IPS-18c (cell line): ENCODE data around the gene SREBF2.

ENCODE experiments used
- H3K4me3 ChIP-seq: 2 replicates; pipeline ENCODE4 v1.7.0; 2013; ENCODE audit warnings: low read depth, mild to moderate bottlenecking, low read length, moderate library complexity; ENCODE audit not compliant: insufficient read depth
- H3K9me3 ChIP-seq: one replicate; pipeline ENCODE4 v1.6.1; 2013; ENCODE audit warnings: mild to moderate bottlenecking, low read length, moderate library complexity; ENCODE audit not compliant: control insufficient read depth, insufficient read depth

Gene SREBF2

DNA sequence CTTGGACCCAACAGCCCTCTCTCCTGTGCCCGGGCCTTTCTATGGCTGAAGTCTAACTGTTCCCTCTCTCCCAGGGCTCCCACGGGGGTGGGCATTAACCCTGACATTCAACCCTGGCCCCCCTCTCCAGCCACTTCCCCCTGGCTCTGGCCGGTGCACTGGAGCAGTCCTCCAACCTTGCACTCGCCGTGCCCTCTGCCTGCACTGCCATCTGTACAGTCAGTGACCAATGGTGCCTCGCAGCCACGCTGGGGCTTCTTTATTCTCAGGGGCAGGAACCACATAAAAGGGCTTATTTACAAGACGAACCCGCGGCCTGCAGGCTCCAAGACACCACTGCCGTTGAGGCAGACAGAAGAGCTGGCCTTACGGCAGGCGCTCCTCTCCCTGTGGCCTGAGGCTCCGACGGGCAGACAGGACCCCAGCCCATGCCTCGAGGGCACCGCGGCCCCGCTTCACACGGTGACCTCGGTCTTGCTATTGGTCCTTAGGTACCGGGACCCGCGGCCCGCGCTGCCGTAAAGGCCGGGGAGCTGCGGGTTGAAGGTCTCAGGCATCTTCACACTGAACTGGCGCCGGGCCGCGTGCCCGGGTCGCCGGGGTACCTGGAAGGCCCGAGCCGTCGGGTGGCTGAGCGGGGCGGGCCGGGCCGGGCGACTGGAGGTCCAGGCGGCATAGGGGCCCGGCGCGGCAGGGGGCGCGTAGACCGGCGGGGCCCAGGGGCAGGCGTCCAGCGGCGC, 76.6 kb downstream of the SREBF2 start:
- peak overlapping the region; percentile 34; the same call in 1 of the 2 replicates for H3K4me3 ChIP-seq

DNA sequence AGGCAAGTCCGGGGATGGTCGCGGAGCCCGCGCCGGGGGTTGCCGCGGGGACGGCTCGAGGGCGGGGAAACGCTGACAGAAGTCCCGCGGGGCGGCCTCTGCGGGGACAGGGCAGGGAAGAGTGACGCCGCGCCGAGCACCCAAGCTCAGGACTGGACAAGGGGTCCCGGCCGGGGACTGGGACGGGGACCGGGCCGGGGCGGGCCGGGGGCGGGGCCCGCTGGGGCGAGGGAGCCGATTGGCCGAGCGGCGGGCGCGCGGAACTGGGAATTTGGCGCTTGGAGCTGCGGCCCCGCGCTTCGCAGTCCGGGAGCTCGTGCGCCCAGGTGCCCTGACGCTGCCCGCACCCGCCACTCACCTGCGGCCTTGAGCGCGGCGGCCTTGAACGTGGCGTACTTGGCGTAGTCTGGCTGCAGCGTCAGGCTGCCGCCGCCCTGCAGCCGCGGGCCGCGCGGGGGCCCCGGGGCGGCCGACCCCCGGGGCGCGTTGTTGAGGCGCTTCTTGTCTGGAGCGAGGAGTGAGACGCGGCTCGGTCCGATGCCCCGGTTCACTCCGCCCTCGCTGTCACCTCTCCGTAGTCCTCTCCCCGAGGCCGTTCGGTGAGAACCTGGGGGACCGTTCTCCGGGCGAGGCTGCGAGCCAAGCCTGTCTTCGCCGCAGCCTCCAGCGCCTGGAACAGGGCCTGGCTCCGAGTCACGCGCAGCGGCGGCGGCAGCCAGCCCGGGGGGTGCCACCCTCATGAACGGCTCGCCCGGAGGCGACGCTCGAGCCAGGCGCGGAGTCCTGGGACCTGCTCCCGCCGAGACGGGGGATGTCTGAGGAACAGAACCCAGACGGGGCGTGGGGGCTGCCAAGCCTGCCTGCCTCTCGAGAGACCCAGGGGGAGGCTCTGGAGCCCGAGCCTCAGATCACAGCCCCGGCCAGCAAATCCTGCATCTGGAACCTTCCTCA, 77.4 kb downstream of the SREBF2 start:
- peaks cover 2% of the 10 kb centered on the region for H3K9me3 ChIP-seq
- peak overlapping the region; percentile 34 for H3K4me3 ChIP-seq

More for the DNA sequence above, 76.6 kb downstream of the SREBF2 start:
- H3K9me3 ChIP-seq = peaks cover 2% of the 10 kb centered on the region

DNA sequence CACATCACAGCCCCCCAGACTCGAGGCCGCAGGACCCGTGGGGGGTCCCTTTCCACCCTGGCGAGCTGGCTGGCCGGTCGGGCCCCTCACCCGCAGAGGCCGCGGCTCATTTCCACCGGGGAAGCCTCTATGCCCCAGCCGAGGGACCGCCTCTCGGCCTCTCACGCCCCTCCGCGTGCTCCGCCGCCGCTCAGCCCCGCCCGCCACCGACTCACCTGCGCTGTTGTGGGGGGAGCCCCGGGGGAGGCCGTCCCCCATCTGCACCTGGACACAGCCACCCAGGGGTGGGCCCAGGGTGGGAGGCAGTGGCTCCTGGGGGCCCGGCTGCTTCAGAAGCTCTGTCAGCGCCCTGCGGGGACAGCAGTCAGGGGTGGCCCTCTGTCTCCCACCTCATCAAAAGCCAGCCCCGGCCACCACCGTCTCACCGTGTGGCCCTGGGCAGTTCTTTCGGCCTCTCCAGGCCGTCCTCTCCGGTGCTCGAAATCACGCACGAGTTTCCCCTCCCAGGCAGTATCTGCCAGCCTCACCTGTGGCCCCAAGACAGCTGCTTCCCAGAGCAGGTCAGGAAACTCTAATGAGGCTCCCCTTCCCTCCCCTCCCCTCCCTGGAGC, 78.2 kb downstream of the SREBF2 start:
- Histone ChIP-seq H3K9me3 (peaks cover 2% of the 10 kb centered on the region), H3K4me3 (no peak overlapping the region)

DNA sequence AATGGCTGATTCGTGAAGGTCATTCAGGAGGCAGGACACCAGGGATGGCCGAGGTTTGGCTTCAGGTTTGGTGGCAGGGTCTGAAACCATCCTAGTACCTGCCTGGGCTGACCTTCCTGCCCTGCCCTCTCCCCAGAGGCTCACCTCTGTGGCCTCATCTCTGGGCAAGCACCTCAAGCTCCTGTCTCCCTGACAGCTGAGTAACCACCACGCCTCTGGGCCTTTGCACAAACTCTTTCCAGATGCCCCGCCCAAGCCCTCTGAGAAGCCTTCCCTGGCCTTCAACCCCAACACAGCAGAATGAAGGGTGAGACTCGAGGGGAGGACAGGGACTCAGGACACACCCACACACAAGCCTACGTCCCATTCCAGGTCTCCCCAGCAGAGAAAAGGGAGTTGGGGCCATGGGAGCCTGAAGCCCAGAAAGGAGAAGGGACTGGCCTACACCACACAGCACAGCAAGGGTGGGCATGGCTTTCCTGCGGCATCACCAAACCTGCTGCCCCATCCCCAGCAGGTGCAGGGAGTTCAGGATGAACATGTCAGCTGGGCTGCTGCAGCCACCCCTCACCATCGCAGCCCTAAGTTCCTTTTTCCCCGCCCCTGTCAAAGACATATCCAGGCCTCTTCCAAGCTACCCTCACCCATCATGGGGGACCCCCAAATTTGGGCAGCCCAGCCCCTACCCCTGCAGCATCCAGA, 79.6 kb downstream of the SREBF2 start:
- no peak overlapping the region for H3K4me3 ChIP-seq

DNA sequence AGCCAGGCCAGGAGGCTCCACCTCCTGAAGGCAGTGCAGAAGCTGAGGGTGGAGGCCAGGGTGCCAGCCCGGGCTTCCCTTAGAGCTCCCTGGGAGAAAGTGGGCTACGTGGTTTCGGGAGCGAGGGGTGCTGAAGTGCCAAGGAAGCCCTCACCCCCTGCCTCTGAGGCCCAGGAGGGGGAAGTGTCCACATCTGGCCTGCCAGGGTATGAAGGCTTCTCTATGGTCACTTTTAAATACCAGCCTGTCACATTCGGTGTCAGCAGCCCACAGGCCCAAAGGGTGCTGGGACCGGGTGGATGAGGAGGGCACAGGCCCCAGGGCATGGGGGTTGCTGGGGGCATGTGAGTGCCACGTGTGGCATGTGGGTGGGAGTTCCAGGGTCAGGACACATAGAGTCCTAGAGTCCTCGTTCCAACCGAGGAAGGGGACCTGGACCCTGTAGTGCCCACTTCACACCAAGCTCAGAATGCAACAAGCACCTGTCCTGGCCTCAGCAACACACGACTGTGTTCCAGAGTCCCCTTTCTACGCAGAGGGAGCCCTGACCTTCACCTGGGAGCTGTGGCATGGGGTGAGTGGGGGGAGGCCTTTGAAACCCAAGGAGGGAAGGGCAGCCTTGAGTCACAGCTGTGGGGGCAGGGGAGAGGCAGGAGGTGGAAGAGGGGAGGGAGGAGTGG, 80.3 kb downstream of the SREBF2 start:
- Histone ChIP-seq H3K9me3 (peaks cover 2% of the 10 kb centered on the region), H3K4me3 (no peak overlapping the region)

More for the DNA sequence above, 79.6 kb downstream of the SREBF2 start:
- peaks cover 2% of the 10 kb centered on the region for H3K9me3 ChIP-seq

DNA sequence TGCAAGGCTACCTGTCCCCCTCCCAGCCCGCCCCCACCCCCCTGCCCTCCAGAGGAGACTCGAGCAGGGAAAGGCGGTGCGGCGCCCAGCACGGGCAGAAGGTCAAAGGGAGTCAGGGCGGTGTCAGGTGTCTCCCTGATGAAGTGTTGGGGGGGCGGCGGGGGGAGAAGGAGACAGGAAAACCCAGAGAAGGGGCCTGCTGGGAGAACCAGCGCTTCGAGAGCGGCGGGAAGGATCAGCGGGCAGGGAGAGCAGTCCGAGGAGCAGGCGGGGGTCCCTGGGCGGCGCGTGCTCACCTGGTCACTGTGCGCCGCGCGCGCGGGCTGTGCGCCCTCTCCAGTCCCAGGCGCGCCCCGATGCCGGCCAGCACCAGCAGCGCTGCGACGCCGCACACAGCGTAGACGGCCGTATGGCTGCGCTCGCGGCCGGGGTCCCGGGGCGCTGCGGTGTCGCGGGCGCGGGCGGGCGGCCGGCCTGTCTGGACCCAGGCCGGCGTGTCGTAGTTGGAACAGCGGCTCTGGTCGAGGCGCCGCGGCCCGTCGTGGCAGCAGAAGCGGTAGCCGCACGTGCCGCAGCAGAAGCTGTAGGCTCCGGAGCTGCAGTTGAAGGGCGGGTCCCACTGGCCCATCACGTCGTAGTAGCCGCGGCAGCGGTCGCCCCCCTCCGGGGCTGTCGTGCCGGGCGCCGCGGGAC, 81.1 kb downstream of the SREBF2 start:
- Histone ChIP-seq H3K9me3 (peaks cover 2% of the 10 kb centered on the region), H3K4me3 (peak overlapping the region; percentile 24)

DNA sequence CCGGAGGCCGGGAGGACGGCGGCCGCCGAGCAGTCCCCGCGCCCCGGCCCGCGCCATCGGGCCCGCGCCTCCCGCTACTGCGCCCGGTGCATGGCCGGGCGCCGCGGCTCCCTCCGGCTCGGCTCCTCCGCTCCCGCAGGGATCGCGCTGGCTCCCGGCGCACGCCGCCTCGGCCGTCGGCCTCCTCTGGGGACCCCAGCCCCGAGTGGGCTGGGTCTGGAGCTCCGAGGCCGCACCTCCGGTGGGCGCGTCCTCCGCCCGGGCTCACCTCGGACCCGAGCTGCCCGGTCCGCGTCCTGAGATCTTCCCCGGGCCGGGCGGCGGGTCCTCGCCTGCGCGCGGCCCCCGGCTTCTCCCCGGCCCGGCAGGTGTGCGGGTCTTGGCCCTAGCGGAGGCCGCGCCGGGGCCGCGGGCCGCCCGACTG, 81.7 kb downstream of the SREBF2 start:
- Histone ChIP-seq H3K9me3 (peaks cover 2% of the 10 kb centered on the region), H3K4me3 (peak overlapping the region; percentile 59; the same call in 1 of the 2 replicates)

DNA sequence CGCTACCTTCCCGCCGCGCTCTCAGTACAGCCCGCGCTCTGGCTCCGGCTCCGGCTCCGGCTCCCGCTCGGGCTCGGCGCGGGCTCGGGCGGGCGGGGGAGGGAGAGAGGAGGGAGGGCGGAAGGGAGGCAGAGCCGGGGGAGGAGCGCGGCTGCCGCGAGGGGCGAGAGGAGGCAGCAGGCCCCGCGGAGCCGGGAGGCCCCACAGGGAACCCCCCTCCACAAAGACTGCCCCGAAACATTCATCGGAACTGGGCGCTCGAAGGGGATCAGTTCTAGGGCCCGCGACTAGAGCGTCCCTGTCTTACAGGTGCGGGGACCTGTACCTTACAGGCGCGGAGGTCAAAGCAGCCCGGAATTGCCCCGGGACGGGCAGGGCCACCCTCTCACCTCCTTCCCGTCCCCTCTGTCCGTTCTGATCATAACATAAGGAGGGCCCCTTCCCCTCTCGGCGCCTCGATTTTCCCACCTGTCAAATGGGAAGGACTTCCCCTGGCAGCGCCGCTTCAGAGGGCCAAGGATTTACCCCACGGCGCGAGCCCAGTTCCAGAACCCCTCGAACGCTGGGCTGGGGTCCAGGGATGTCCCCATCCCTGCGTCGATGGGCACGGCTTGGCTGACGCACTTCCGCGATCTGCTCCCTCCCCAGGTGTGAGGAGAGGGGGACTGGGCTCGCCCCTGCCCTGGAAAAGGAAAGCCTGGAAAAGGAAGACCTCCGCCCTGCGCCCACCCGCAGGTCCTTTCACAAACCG, 82.3 kb downstream of the SREBF2 start, which contains the start of gene SHISA8:
Gene SHISA8 (minus strand): TSS at position 40 of the 751 bp plus-strand sequence. CDS start 407 bp downstream, outside the sequence.
- peak within 1 kb of the TSS; percentile 59 for H3K4me3 ChIP-seq
- H3K9me3 ChIP-seq = peaks cover 2% of the 10 kb centered on the region

DNA sequence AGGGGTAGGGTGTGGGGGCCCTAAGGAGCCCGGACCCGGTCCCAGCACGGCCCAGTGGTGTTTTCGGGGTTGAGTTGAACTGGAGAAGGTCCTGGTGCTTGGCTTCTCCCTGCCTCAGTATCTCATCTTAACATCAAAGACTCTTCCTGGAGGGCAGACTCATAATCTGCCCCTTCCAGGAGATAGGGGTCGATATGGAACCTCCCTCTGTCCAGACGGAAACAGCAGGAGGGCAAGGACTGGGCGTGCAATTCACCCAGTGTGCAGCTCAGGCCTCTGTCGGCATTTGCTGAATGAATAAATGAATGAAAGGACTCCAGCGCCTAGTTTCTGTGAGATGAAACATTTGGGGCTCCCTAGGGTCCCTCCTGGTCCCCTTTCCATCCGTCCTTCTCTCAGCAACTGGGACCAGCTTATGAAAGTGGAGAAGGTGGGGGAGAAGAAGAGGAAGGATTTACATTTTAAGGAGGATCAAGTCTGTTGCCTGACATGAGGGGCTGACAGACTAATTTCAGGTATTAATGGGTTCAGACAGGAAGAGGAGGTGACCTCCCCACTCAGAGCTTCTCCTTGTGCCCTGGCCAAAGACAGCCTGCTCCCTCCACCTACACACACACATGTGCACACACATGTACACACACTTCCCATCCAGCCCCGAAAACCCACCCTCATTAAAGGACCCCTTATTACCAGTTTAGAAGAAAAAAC, 83.0 kb downstream of the SREBF2 start:
- peaks cover 2% of the 10 kb centered on the region for H3K9me3 ChIP-seq
- peak overlapping the region; percentile 59 for H3K4me3 ChIP-seq

DNA sequence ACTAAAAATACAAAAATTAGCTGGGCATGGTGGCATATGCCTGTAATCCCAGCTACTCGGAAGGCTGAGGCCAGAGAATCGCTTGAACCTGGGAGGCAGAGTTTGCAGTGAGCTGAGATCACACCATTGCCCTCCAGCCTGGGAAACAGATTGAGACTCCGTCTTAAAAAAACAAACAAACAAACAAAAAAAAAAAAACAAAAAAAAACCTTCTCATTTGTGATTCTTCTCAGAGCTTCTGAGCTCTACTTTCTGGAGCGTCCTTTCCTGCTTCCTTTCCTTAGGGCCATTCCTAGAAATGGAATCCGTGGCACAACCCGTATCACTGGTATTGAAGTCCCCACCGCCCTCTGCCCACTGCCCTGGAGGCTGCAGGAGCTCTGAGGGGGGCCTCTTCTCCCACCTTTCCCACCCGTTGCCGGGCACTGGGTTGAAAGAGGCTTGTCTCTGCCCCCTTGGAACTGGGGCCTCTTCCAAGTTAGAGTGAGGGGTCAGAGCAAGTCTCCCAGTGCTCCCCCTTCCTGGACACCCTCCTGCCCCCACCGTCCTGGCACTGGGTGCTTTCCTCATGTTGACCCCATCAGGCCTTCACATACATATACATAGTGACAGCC, 83.9 kb downstream of the SREBF2 start:
- peaks cover 2% of the 10 kb centered on the region for H3K9me3 ChIP-seq
- no peak overlapping the region for H3K4me3 ChIP-seq

DNA sequence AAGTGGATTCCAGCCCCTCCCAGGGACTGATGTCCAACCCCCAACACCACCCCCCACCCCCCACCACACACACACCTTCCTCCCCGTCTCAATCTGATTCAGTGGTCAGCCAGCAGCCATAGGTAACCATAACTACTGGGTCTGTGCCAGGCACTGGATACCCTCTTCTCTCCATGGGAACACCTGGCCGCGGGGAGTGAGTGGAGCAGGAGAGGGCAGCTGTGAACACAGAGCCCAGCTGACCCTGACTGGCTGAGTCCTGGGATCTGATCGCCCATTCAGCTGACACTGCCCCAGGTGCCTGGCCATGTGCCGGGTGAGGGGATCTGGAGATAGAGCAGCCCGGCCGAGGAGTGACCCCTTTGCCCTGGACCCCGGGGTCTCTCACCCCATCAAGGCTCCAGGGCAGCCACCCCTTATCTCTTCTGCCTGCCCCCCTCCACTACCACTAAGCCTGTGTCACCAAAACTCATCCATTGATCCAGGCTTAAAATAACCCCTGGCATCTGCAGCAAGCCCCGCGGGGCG, 84.5 kb downstream of the SREBF2 start:
- H3K9me3 ChIP-seq = no peaks in the 10 kb centered on the region
- H3K4me3 ChIP-seq = no peak overlapping the region

DNA sequence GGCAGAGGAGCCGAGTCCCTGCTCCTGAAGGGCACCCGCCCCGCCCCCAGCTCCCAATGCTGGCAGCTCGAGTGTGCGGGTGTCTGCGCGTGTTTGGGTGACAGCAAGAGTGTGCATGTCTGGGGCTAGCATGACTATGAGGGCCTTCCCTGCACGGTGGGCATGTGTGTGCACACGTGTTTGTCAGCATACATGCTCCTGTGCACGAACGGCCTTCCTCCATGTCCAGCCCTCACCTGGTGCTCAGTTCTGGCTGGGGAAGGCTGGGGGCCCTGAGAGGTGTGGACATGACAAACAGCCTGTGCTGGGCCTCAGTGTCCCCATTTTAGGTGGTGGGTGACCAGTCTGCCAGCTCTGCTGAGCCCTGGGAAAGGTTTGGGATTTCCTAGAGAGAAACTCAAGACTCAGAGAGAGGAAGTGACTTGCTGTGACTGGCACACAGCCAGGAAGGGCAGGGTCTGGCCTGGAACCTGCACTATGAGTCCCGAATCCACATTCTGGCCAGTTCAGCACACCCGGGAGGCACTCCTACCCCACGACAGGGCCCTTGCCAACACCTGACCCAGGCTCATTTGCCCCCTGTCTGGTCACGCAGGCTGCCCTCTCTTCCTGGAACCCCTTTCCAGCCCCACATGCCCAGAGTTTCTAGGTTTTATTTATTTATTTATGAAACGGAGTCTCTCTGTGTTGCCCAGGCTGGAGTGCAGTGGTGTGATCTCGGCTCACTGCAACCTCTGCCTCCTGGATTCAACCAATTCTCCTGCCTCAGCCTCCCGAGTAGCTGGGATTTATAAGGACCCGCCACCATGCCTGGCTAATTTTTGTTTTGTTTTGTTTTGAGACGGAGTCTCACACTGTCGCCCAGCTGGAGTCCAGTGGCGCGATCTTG, 85.2 kb downstream of the SREBF2 start:
- no peaks in the 10 kb centered on the region for H3K9me3 ChIP-seq
- H3K4me3 ChIP-seq = no peak overlapping the region; the same call in 1 of the 2 replicates
